T1000 (cell line): ENCODE results near the gene IFIT5.
"Not testable (repeated sequence)": the region's sequence is repeated elsewhere in the genome, so short reads cannot be mapped to it uniquely, and the experiment has no call there.

Experiments used
- DNase-seq: peaks from one replicate; lab custom pipeline; 2025; ENCODE audit warnings: mixed read lengths; lab: John Stamatoyannopoulos, UW

Gene IFIT5

DNA sequence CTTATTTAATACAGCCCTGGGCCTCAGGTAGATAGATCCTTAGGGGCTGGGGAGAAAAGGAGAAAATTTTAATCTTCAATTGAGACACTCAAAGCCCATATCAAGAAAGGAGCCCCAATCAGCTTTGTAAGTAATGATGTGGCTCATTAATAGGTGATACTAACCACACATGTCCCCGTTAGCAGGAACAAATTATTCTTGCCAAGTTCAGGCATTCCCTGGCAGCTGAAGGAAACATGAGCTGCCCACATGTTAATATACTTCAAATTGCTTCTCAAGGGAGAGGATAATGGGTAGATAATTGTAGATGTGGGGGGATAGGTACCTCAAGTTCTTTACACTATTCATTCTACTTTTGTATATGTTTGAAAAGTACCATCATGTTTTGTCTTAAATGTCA is 14.5 kb downstream of the IFIT5 start:
- DNase-seq = no peak

DNA sequence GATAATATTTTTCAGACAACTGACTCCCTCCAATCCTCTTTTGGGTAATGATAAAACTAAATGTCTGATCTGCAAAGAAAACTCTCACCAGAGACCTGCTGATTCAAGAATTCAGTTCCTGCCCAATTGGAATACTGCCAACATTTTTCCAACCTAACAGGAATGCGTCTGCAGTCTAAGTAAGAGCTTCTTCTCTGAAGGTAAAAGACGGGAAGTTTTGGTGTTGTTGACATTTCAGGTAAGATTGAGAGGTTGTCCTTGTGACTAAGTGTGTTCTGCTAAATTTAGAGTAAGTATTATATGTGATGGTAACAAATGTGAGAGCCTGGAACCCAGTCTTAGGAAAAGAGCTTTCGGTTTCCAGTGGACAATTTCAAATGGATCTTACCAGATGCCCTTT is 17.6 kb downstream of the IFIT5 start:
- no peak for DNase-seq

DNA sequence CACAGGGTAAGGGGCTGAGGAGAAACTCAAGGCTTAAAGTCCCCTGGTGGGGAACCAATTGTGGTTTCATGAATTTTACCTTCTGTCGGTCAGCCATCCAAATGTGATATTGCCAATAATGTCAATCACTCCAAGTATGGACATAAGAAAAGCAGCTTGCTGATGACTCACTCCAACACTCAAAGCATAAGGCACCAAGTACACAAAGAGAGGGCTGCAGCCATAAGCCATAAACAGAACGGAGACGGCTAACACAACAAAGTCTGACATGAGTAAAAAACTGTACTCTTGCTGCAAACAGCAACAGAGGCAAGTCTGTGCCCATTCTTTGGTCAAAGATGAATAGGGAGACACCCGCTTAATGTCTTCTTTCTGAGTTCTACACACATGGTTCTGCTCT is 24.2 kb downstream of the IFIT5 start:
- DNase-seq = no peak

DNA sequence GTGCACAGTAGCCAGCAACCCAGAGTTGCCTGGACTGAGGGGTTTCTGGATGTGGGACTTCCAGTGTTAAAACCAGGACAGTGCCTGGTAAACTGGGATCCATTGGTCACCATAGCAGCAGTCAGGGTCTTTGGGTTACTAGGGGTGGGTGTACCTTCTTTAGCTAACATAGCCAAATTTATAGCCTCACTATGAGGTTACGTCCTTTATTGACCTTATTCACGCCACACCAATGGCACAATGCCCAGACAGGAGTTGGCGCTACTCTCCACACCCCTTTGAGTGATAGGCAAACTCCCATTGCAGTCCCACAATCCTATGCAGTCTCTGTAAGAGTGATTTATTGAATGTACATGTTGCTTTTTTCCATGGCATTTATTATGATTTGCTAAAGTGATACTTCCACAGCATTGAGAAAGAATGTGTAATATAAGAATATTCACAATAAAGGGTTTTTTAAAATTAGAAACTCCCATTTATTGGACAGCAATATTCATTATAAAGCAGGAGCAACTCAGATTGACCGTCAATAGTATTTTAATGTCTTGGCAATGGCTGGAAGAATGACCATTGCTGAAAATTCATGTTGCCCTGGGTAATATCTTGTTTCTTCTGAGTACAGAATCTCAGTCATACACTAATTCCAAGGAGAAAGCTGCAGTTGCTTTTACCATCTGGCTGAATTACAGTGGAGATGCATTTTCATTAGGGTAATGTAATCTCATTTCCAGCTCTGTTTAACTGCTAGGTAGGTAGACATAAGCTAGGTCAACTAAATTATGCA is 26.1 kb downstream of the IFIT5 start:
- no peak for DNase-seq

DNA sequence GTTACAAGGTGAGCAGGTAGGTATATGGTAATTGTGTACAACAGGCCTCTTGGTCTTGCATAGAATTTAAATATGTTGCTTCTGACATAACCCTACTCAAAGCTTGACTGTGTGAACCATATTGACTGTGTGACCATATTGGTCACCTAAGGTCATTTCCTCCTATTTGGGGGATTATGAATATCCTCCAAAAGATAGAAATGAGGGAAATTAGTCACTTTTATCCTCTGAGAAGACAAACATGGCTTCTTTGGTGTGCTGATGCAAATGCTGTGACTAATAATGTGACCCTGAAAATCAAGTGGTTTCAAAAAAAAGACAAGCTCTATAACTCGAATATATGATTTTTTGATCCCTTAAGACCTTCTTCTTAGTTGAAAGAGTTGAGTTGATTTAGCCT is 27.9 kb downstream of the IFIT5 start:
- DNase-seq = no peak

DNA sequence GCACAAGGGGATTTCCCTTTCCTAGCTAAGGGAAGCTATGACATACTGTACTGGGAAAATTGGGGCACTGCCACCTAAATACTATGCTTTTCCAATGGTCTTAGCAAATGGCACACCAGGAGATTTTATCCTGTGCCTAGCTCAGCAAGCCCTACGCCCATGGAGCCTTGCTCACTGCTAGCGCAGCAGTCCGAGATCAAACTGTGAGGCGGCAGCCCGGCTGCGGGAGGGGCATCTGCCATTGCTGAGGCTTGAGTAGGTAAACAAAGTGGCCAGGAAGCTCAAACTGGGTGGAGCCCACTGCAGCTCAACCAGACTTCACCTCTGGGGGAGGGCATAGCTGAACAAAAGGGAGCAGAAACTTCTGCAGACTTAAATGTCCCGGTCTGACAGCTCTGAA is 30.5 kb downstream of the IFIT5 start:
- not testable (repeated sequence) for DNase-seq

DNA sequence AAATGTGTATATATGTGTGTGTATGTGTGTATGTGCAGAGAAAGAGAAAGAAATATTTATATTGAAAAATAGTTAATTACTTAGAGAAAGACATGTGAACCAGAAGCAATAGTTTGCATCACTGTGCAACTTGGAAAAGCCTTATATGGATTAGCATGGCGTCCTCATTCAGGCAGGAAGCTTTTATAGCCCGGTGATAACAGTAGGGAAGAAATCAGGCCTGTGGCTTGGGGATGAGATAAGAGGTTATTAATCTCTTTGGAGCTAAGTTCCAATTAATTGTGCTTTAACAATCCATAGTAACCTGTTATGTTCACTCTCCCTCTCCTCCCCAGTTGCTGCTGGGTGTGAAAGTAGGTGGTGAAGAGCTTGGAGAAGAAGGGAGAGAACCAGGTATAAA is 36.5 kb downstream of the IFIT5 start:
- no peak for DNase-seq

DNA sequence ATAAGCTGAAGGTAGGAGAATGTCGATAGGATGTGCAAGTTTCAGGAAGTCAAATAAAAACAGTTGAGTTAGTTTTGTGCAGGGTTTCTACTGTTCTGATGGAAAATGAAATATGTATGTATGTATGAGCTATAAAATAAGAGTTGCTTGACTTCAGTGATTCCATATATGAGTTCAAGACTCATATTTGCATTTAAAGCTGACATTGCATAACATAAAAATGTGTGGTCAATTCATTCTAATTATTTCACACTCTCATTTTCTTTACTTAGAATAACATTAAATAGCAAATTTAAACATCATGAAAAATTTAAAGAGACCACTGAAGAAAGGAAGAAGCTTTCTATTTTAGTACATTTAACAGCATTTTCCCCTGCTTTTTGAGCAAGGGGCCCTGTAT is 37.8 kb downstream of the IFIT5 start:
- DNase-seq = no peak

DNA sequence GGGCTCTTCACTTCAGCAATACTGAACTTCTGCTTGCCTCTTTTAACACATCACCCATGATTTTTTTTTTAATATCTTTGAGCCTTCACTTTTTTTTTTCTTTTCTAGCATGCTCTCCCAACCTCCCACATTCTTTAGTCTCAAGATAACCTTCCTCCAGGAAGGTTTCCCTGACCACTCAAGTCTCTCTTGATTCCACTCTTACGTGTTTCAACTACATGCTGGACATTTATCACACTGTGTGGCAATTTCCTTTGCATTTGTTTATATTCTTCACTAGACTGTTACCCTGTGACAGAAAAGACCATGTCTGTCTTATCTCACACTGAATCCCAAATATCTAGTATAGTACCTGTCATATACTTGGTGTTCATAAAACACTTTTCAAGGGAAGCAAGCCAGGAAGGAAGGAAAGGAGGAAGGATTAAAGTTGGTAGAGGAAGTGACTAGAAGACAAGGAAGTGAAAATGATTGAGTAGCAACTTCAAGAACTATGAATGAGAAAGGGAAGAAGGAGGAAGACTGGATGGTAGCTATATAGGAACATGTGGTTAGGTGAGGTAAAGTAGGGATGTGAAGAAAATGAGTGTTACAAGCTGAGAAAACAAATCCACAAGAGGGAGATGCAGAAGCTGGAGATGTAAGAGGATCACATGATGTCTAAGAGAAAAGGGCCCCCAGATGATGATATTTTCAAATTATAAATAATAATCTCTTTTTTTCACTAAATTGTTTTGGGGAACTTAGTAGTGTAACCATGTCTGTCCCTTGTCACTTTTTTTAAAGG is 40.4 kb downstream of the IFIT5 start:
- no peak for DNase-seq

DNA sequence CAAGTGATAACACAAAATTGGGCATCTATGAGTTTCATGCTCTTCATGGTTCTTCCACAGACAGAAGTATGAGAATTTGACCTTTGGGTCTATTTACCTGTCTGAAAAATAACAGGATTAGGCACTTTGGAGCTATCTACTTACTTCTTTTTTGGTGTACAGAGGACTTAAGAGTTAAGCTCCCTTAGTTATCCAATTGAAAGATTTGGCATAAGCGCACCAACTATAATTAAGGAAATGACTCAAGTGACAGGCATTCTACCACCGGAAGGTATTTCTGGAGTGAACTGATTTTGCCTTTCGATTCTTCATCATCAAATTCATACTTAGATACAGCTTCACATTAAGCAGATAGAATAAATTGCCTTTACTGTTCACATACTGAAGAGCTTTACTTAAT is 43.9 kb downstream of the IFIT5 start:
- DNase-seq = no peak

DNA sequence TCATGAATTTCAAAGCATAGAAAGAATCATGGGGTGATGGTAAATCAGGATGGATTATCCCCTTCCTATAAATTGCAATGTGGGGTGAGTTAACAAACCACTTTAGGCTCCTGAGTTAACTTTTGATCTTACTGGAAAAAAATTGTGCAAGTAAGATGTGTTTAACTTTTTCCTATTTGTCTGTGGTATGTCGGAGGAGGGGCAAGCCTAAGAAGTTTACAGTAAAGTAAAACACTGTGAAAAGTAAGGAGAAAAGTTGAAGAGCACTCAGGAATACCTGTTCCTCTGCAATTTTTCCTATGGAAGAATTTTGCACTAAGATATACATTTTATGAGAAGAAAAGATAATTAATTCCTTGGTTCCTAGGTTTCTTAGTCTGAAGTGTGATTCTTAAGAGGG is 44.4 kb downstream of the IFIT5 start:
- DNase-seq = no peak

DNA sequence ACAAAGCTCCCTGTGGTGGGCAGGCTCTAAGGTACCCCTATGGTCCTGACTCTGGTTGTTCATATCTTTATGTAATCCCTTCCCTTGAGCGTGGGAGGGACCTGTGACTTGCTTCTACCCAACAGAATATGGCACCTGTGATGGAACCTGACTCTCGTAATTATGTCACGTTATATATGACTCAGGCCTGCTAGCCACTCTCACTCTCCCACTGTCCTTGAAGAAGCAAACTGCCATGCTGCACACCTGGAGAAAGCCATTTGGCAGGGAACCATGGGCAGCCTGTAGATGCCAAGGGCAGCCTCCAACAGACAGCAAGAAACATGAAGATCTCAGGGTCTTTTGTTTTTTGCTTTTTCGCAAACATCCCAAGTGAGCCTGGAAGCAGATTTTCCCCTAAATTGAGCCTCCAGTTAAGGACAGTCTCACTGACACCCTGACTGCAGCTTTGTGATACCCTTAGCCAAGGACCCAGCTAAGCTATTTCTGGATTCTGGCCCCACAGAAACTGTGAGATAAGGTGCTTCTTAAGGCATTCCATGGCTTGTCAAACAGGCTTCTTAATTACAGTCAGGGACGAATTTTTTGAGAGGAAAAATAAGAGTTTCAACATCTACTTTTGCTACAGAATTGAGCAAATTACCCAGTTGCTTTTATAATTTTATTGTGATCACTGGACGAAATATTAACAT is 49.6 kb downstream of the IFIT5 start:
- DNase-seq = no peak

DNA sequence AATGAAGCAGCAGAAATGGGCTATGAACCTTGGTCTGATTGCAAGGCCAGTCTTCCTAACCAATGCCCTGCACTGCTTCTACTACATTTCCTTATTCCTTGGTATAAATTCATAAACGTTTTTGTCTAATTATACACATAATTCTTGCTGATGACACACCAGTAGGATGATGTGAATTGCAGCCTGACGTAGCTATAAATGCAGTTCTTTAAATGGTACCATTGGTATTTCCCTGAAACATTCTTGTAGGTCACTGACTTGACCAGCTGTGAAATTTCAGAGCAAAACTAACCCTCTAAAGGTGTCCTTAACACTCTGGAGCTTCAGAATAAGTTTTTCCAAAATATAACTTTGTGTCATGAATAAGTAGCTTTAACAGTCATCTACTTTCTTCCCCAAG is 50.8 kb downstream of the IFIT5 start:
- no peak for DNase-seq

DNA sequence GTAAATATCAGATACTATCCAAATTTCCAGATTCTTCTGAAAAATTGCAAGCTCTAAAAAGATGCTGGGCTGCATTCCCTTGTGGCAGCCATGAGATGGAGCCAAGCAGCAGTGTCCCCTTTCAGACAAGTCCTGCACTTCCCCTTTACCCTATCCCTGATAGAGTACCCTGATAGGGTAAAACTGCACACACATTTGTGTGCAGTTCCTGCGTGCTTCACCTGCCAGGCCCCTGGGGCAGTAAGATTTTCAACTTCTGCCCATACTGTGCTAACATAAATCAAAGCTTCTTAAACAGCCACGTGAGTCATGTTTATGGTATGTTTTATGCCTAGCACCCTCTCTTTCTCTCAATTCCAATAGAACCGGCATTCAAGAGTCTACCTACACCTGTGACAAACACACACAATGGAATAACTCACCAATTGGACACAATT is 52.2 kb downstream of the IFIT5 start:
- DNase-seq = no peak

DNA sequence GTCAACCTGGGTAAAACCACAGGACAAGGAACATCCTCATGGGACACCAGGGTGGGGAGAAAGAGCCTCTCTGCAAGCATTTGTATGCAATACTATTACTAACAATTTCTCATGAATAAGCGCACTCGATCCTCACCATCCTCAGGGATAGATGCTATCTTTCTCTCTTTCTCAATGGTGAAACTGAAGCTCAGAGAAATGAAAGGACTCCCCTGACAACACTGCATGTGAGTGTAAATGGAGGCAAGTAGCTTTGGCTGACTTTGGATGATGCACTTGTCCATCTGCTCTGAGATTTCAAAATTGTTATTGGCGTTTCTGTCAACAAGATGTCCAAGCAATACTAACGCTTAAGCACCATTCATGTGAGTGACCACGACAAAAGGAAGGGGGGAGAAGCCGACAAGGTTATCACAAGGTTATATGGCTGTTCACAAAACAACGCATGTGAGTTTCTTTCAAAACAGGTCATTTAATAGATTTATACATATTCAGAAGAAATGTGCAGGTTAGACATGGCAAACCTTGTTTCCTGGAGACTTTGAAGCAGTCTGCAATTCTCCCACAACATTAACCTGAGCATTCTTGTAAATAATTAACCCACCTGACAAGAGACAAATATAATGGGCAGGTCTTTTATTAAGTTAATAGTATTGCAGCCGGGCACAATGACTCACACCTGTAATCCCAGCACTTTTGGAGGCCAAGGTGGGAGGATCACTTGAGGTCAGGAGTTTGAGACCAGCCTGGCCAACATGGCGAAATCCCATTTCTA is 54.0 kb downstream of the IFIT5 start:
- no peak for DNase-seq

DNA sequence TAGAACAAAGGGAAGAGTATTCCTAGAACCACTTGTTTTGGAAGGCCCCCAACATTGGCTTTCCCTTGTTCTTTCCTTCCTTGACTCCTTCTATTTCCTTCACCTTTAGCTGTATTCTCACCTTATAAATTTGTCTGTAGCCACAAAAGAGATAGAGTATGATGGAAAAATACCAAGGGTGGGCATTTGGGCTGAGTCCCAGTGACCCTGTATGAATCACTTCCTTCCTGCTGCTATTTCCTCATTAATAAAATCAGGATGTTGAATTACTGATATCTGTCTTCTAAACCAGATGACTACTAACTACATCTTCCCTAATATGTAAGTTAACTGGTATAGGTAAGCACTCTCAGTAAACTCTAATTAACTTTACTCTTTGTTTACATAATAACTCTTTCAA is 55.1 kb downstream of the IFIT5 start:
- DNase-seq = no peak
